Nephron progenitor cell (in vitro differentiated cells): Measurements from ENCODE around the gene MVB12B.
A peak's percentile ranks its signal among the peaks of the same experiment; 100 is the strongest.

Source experiments
- DNase-seq: peaks from one replicate; pipeline ENCODE4 v3.0.0; 2021
- H3K27ac Mint-ChIP-seq: 2 replicates; pipeline ENCODE4 v1.8.0; 2021; ENCODE audit warnings: mild to moderate bottlenecking, moderate library complexity, mixed read lengths
- H3K27me3 Mint-ChIP-seq: 2 replicates; pipeline ENCODE4 v1.8.0; 2021; ENCODE audit warnings: mild to moderate bottlenecking, low read depth, mixed read lengths; ENCODE audit not compliant: poor library complexity
- H3K36me3 Mint-ChIP-seq: 2 replicates; pipeline ENCODE4 v1.8.0; 2021; ENCODE audit warnings: low read depth, mixed read lengths
- H3K4me1 Mint-ChIP-seq: 2 replicates; pipeline ENCODE4 v1.8.0; 2021; ENCODE audit warnings: mixed read lengths
- H3K4me3 Mint-ChIP-seq: 2 replicates; pipeline ENCODE4 v1.8.0; 2021; ENCODE audit warnings: mild to moderate bottlenecking, moderate library complexity, mixed read lengths
- H3K9me3 Mint-ChIP-seq: 2 replicates; pipeline ENCODE4 v1.8.0; 2021; ENCODE audit warnings: mild to moderate bottlenecking, moderate library complexity, mixed read lengths
- TF ChIP-seq, protein P1 (sequence below): fragments of 200-600 bp; sonication (generic); IDR thresholded peaks from 2 replicates; pipeline ENCODE4 v1.5.0; 2021; ENCODE audit warnings: antibody characterized with exemption

The MVB12B gene

DNA sequence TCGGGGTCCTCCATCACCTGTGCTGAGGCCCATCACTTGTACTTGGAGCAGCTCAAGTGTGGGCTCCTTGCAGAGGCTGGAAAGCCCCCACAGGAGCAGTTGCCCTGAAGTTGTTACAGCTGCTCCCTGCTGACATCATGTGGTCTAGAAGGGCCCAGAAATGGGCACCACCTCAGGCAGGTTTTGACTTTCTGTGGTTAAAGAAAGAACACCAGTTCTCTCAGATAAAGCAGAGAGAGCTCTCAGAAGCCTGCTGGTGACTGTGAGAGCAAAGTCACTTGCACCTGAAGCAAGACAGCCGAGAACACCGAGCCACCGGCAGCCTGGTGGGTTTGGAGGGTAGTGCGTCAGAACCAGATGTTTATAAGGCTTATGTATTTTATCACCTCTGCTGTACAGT, 70.4 kb downstream of the MVB12B start:
- H3K9me3 Mint-ChIP-seq = no peaks in the 10 kb centered on the region
- TF ChIP-seq, protein P1, sequence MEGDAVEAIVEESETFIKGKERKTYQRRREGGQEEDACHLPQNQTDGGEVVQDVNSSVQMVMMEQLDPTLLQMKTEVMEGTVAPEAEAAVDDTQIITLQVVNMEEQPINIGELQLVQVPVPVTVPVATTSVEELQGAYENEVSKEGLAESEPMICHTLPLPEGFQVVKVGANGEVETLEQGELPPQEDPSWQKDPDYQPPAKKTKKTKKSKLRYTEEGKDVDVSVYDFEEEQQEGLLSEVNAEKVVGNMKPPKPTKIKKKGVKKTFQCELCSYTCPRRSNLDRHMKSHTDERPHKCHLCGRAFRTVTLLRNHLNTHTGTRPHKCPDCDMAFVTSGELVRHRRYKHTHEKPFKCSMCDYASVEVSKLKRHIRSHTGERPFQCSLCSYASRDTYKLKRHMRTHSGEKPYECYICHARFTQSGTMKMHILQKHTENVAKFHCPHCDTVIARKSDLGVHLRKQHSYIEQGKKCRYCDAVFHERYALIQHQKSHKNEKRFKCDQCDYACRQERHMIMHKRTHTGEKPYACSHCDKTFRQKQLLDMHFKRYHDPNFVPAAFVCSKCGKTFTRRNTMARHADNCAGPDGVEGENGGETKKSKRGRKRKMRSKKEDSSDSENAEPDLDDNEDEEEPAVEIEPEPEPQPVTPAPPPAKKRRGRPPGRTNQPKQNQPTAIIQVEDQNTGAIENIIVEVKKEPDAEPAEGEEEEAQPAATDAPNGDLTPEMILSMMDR = no peak
- peaks cover 2% of the 10 kb centered on the region for H3K27me3 Mint-ChIP-seq
- DNase-seq = no peak
- no peak overlapping the region for H3K27ac Mint-ChIP-seq
- H3K4me1 Mint-ChIP-seq = peaks cover 46% of the 10 kb centered on the region
- H3K4me3 Mint-ChIP-seq = no peak overlapping the region
- peaks cover 30% of the 10 kb centered on the region for H3K36me3 Mint-ChIP-seq

DNA sequence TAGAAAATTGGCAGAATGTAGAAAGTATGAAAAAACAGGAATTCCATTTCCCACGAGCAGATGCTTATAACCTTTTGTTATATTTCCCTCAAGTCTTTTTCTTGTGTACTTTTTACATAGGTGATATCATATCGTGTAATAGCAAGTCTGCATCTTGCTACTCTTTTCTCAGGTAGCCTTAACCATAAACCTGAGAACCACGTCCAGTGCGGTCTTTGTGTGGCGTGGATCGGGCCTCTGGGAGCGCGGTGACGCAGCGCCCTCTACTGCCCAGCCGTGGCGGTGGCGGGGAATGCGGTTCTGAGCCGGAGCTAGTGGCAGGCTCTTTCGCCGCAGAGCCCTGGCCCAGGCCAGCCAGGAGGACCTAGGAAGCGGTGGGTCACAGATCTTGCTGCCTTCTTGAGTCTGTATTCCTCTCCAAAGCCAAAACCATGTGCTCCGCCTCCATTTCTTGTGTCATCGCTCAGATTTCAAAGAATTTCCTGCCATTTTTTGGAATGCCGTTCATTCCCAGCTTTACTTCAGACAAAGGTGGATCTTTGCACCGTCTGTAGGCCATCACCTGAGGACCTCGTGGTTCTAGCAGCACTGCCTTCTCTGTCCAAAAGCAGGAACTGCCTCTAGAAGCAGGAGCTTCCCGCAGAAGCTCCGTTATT, 71.9 kb downstream of the MVB12B start:
- TF ChIP-seq, protein P1 = peak; percentile 99
- Mint-ChIP-seq H3K36me3 (peaks cover 30% of the 10 kb centered on the region), H3K27me3 (peaks cover 2% of the 10 kb centered on the region), H3K4me1 (peaks cover 44% of the 10 kb centered on the region), H3K4me3 (no peak overlapping the region), H3K27ac (no peak overlapping the region), H3K9me3 (no peaks in the 10 kb centered on the region)
- peak; percentile 91 for DNase-seq

DNA sequence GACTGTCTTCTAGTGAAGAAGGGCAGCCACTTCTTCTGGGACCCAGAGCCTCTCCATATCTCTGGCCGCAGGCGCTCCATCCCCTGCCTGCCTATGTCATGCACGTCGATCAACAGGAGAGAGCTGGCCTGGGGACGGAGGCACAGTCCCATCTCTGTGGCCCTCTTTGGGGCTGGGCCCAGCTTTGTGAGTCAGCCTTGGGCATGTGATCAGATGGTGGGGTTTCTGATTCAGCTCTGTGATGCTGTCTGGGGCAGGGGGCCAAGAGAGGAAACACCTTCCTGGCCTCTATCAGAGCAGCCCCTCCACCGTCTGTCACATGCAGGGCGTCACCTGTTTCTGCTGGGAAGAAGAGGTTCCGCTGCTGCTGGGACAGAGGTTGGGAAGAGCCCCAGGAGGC, 72.6 kb downstream of the MVB12B start:
- Mint-ChIP-seq H3K36me3 (peaks cover 29% of the 10 kb centered on the region), H3K9me3 (no peaks in the 10 kb centered on the region), H3K4me3 (no peak overlapping the region), H3K27ac (no peak overlapping the region), H3K27me3 (peaks cover 5% of the 10 kb centered on the region), H3K4me1 (peaks cover 43% of the 10 kb centered on the region)
- no peak for DNase-seq
- TF ChIP-seq, protein P1 = no peak

DNA sequence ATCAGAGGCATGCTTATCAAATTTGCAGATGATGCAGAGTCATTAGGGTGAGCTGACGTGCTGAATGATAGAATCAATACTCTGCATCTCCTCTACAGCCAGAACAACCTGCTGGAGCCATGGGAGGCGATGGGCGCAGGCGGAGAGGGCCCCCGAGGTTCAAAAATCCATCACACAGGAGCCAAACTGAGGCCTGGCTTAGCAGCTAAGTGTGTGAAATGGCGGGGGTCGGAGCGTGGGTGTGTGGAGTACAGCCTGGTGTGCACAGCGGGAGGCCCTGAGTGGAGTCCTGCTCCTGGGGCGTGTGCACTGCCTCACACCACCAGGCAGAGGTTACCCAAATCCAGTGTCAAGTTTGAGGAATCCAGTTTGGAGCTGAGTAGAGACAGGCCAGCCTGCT, 73.2 kb downstream of the MVB12B start:
- Mint-ChIP-seq H3K9me3 (no peaks in the 10 kb centered on the region), H3K27ac (no peak overlapping the region), H3K4me3 (no peak overlapping the region), H3K4me1 (peaks cover 37% of the 10 kb centered on the region), H3K36me3 (peaks cover 25% of the 10 kb centered on the region), H3K27me3 (peaks cover 5% of the 10 kb centered on the region)
- no peak for DNase-seq
- TF ChIP-seq, protein P1 = no peak

DNA sequence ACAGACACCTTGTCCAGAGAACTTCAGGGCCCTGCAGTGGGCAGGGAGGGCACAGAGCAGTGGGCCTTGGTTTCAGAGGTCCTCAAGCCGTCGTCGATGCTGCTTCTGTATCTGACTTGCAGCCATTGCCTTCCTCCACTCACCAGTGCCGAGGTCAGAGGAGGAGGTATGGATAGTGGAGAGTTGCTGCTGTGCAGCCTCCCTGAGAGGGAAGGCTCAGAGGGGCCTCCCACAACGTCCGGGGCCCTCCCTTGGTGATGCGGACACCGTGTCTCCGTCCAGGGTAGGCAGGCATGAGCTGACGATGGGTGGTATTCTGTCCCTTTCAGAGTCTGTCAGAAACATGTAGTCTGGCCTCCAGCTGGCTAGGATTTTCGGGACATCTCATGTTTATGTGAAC, 73.9 kb downstream of the MVB12B start:
- TF ChIP-seq, protein P1 = no peak
- Mint-ChIP-seq H3K36me3 (peaks cover 17% of the 10 kb centered on the region), H3K9me3 (no peaks in the 10 kb centered on the region), H3K27ac (no peak overlapping the region), H3K27me3 (peaks cover 5% of the 10 kb centered on the region), H3K4me1 (peaks cover 34% of the 10 kb centered on the region), H3K4me3 (no peak overlapping the region)
- no peak for DNase-seq

GRCh38 chr9:126401107-126401506, 74.5 kb downstream of the MVB12B start:
- Mint-ChIP-seq H3K27me3 (peaks cover 5% of the 10 kb centered on the region), H3K4me1 (peaks cover 40% of the 10 kb centered on the region), H3K36me3 (peaks cover 12% of the 10 kb centered on the region), H3K9me3 (no peaks in the 10 kb centered on the region), H3K4me3 (no peak overlapping the region), H3K27ac (no peak overlapping the region)
- TF ChIP-seq, protein P1 = no peak
- no peak for DNase-seq
